CD4-positive, alpha-beta T cell (primary cell): ENCODE measurements around the gene SLC38A1. TPM values are rescaled to one million over a fixed set of nuclear protein-coding genes. Genes with fewer than 3 reads are reported as not detected.
A peak's percentile ranks its signal among the peaks of the same experiment; 100 is the strongest.

Experiments used
- ATAC-seq: fragments of 200-7000 bp; cut with Tn5 transposase; one replicate; pipeline ENCODE4 v1.10.0; 2022; ENCODE audit warnings: mild to moderate bottlenecking; ENCODE audit not compliant: poor library complexity
- CTCF ChIA-PET: fragments of 350-600 bp; sonication (Branson Sonifier 250); formaldehyde crosslinking; loops from one replicate; lab custom pipeline; 2021; ENCODE audit warnings: antibody characterized with exemption, inconsistent platforms; lab: Charles Lee
- POLR2A ChIA-PET: fragments of 350-600 bp; sonication (Branson Sonifier 250); formaldehyde crosslinking; loops from one replicate; lab custom pipeline; 2021; ENCODE audit warnings: antibody characterized with exemption, inconsistent platforms; lab: Charles Lee
- DNase-seq, 14 experiments: peaks; one replicate each; pipeline ENCODE4 v3.0.0-alpha.2; 2013 to 2020; ENCODE audit warnings: mixed read lengths in 2 of 14
- H3K27ac ChIP-seq, 2 donors: one replicate each; pipeline versions ENCODE4 v1.5.1 to v1.7.0; 2013; ENCODE audit warnings: low read length in 2 of 2, low read depth in 1 of 2, mild to moderate bottlenecking in 1 of 2
- H3K27me3 ChIP-seq, 2 experiments: 1 replicate in 1 of 2; 2 replicates in 1 of 2; pipeline versions ENCODE4 v1.6.1 to v1.7.0; 2013; ENCODE audit warnings: low read length in 2 of 2, control low read depth in 1 of 2, mild to moderate bottlenecking in 1 of 2, moderate library complexity in 1 of 2; ENCODE audit not compliant: insufficient read depth in 2 of 2, control insufficient read depth in 1 of 2
- H3K36me3 ChIP-seq: one replicate; pipeline ENCODE4 v1.6.1; 2013; ENCODE audit warnings: low read length, control low read depth; ENCODE audit not compliant: insufficient read depth
- H3K4me1 ChIP-seq: one replicate; pipeline ENCODE4 v1.6.1; 2013; ENCODE audit warnings: low read length, control low read depth; ENCODE audit not compliant: insufficient read depth
- H3K4me3 ChIP-seq: one replicate; pipeline ENCODE4 v1.5.1; 2013; ENCODE audit warnings: mild to moderate bottlenecking, low read length, moderate library complexity
- H3K9me3 ChIP-seq, 2 experiments: 1 replicate in 1 of 2; 2 replicates in 1 of 2; pipeline versions ENCODE4 v1.6.1 to v1.7.0; 2013; ENCODE audit warnings: low read length in 2 of 2, mild to moderate bottlenecking in 2 of 2, control low read depth in 1 of 2, moderate library complexity in 1 of 2; ENCODE audit not compliant: control insufficient read depth in 1 of 2, insufficient read depth in 1 of 2
- H3K27ac Mint-ChIP-seq: one replicate; pipeline ENCODE4 v1.8.0; 2020; ENCODE audit warnings: mixed read lengths
- H3K27me3 Mint-ChIP-seq: one replicate; pipeline ENCODE4 v1.8.0; 2021; ENCODE audit warnings: mixed read lengths
- H3K36me3 Mint-ChIP-seq: one replicate; pipeline ENCODE4 v1.8.0; 2021; ENCODE audit warnings: low read depth, mixed read lengths
- H3K4me1 Mint-ChIP-seq: one replicate; pipeline ENCODE4 v1.8.0; 2021; ENCODE audit warnings: low read depth, mixed read lengths
- H3K4me3 Mint-ChIP-seq: one replicate; pipeline ENCODE4 v1.8.0; 2020; ENCODE audit warnings: mild to moderate bottlenecking, mixed read lengths
- H3K9me3 Mint-ChIP-seq: one replicate; pipeline ENCODE4 v1.8.0; 2020; ENCODE audit warnings: mixed read lengths
- intact Hi-C, 2 experiments: fragments of 100-400 bp; cut with DNase I in 1 of 2; cut with micrococcal nuclease in 1 of 2; formaldehyde crosslinking; loops; one replicate each; pipeline versions ENCODE4 v1.15.1 to v1.9.0; 2023 to 2025; cut with DNase I, micrococcal nuclease
- total RNA-seq, 174 experiments: library from RNA in 2 of 174; stranded (reverse) in 2 of 174; gene quantifications; one replicate each; pipeline ENCODE4 v1.2.3 and lab custom pipeline; 2021 to 2026
- TF ChIP-seq, protein P1 (sequence below): fragments of 200-600 bp; IDR thresholded peaks from one replicate; pipeline ENCODE4 v1.8.0; 2022; ENCODE audit warnings: antibody characterized with exemption, mild to moderate bottlenecking

SLC38A1 gene
- total RNA-seq, 2 experiments from 2014 or later = 327 to 346 TPM

- H3K9me3 Mint-ChIP-seq = no peaks in the 10 kb centered on the region
- TF ChIP-seq, protein P1, sequence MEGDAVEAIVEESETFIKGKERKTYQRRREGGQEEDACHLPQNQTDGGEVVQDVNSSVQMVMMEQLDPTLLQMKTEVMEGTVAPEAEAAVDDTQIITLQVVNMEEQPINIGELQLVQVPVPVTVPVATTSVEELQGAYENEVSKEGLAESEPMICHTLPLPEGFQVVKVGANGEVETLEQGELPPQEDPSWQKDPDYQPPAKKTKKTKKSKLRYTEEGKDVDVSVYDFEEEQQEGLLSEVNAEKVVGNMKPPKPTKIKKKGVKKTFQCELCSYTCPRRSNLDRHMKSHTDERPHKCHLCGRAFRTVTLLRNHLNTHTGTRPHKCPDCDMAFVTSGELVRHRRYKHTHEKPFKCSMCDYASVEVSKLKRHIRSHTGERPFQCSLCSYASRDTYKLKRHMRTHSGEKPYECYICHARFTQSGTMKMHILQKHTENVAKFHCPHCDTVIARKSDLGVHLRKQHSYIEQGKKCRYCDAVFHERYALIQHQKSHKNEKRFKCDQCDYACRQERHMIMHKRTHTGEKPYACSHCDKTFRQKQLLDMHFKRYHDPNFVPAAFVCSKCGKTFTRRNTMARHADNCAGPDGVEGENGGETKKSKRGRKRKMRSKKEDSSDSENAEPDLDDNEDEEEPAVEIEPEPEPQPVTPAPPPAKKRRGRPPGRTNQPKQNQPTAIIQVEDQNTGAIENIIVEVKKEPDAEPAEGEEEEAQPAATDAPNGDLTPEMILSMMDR = no peak
- Histone ChIP-seq H3K27me3 (no peaks in the 10 kb centered on the region), H3K9me3 (peaks cover 0 to 4% of the 10 kb centered on the region in 2 experiments), H3K4me1 (peaks cover 21% of the 10 kb centered on the region), H3K36me3 (peaks cover 65% of the 10 kb centered on the region), H3K27ac (no peak overlapping the region), H3K4me3 (no peak overlapping the region)
- H3K36me3 Mint-ChIP-seq = peaks cover 93% of the 10 kb centered on the region
- no peak for DNase-seq
- intact Hi-C loops = no loop called here
- no peak overlapping the region for H3K4me3 Mint-ChIP-seq
- ChIA-PET POLR2A (interaction anchor here (0.8 kb wide), 1 partner anchor 38 kb away, joined by 3 read pairs; the partner anchor contains the start of gene SLC38A1), CTCF (no interaction called here)
- H3K27me3 Mint-ChIP-seq = no peaks in the 10 kb centered on the region
- H3K27ac Mint-ChIP-seq = peak overlapping the region; percentile 68
- no peak for ATAC-seq
- peaks cover 82% of the 10 kb centered on the region for H3K4me1 Mint-ChIP-seq
These were observed 38.5 kb downstream of the SLC38A1 start for GRCh38 chr12:46230306-46230705.

- Mint-ChIP-seq H3K36me3 (peaks cover 100% of the 10 kb centered on the region), H3K4me1 (peaks cover 91% of the 10 kb centered on the region), H3K27ac (peak overlapping the region; percentile 96), H3K27me3 (no peaks in the 10 kb centered on the region), H3K4me3 (peak overlapping the region; percentile 27), H3K9me3 (no peaks in the 10 kb centered on the region)
- ChIA-PET CTCF (no interaction called here), POLR2A (interaction anchor here (0.6 to 1.5 kb wide), 5 partner anchors 10 to 43 kb away, joined by 4 to 7 read pairs (median 6); partner anchors contain the start of gene SLC38A1)
- peak overlapping the region in 1 of 2 donors; percentile 19 for H3K27ac ChIP-seq
- DNase-seq (no peak), ATAC-seq (no peak)
- TF ChIP-seq, protein P1 = no peak
- peaks cover 34% of the 10 kb centered on the region for H3K4me1 ChIP-seq
- intact Hi-C loops = loop anchor here in 1 of 2 experiments (2.0 kb wide), 1 partner anchor 17 kb away; no protein-coding TSS in a partner anchor
- H3K4me3 ChIP-seq = no peak overlapping the region
- peaks cover 80% of the 10 kb centered on the region for H3K36me3 ChIP-seq
- H3K9me3 ChIP-seq = no peaks in the 10 kb centered on the region
- H3K27me3 ChIP-seq = no peaks in the 10 kb centered on the region
These were observed 41.2 kb downstream of the SLC38A1 start for GRCh38 chr12:46227616-46228015.

DNA sequence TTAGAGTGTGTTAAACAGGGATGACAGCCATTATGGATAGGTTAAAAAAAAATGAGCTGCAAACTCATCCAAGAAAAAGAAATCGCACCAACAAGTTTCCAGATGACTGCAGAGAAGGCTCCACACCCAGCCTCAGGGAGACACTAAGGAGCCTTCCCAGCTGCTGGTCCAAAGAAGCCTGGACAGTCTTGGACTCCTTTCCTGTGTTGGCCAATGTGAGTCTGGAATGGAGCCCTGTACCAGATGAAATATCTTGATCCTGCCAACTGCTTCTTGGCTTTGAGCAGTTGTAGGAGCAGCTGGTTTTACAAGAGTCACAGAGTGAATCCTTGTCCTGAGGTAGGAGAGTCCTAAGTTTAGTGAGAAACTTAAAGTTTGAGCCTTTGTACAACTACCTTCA, 44.5 kb downstream of the SLC38A1 start:
- POLR2A ChIA-PET = interaction anchor here (0.7 to 12.7 kb wide), 8 partner anchors 8 to 45 kb away, joined by 3 to 176 read pairs (median 4); partner anchors contain the start of gene SLC38A1
- CTCF ChIA-PET = no interaction called here
- Mint-ChIP-seq H3K9me3 (no peaks in the 10 kb centered on the region), H3K27ac (peak overlapping the region; percentile 96), H3K36me3 (peaks cover 99% of the 10 kb centered on the region), H3K4me3 (no peak overlapping the region), H3K4me1 (peaks cover 96% of the 10 kb centered on the region), H3K27me3 (no peaks in the 10 kb centered on the region)
- Histone ChIP-seq H3K4me3 (no peak overlapping the region), H3K36me3 (peaks cover 68% of the 10 kb centered on the region), H3K27me3 (no peaks in the 10 kb centered on the region), H3K27ac (peak overlapping the region in 1 of 2 donors; percentile 50), H3K9me3 (no peaks in the 10 kb centered on the region), H3K4me1 (peaks cover 49% of the 10 kb centered on the region)
- TF ChIP-seq, protein P1 = no peak
- no peak for DNase-seq
- intact Hi-C loops = loop anchor here in 1 of 2 experiments (5.0 kb wide), 1 partner anchor 43 kb away; the partner anchor contains the start of gene SLC38A1
- ATAC-seq = no peak
